Measurements from ENCODE around the gene APBB1IP.
"Not testable (repeated sequence)": the region's sequence is repeated elsewhere in the genome, so short reads cannot be mapped to it uniquely, and the experiment has no call there.

The APBB1IP gene

GRCh38 chr10:26556748-26557640, 118.9 kb downstream of the APBB1IP start:
- no peak for DNase-seq (ENCODE audit: low read depth in 2 of 2)

- no peak for DNase-seq (ENCODE audit: low read depth in 2 of 2)
These were observed 119.5 kb downstream of the APBB1IP start for GRCh38 chr10:26557641-26558014.

DNA sequence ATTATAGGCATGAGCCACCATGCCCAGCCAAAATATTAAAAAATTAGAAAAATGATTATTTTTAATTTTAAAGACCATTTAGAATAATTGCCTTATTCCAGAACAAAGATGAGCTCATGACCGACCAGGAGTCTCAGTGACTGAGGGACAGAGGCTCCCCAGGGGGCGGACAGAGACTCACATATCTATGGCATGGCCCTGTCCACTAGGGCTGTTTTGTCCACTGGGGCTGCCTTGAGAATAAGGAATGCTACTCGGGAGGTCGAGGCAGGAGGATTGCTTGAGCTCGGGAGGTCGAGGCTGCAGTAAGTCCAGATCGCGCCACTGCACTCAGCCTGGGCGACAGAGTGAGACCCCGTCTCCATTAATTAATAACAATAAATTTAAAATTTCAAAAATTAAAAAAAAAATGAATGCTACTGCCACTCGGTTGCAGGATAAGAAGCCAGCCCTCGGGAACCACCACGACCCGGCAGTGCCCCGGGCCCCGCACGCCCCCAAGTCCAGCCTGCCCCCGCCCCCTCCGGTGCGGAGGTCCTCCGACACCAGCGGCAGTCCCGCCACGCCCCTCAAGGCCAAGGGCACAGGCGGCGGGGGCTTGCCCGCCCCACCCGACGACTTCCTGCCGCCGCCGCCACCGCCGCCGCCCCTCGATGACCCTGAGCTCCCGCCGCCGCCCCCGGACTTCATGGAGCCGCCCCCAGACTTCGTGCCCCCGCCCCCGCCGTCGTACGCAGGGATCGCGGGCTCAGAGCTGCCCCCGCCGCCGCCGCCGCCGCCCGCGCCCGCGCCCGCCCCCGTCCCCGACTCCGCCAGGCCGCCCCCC, 128.6 kb downstream of the APBB1IP start:
- DNase-seq (ENCODE audit: low read depth in 2 of 2): no peak

GRCh38 chr10:26567351-26567721, 129.2 kb downstream of the APBB1IP start:
- no peak for DNase-seq (ENCODE audit: low read depth in 2 of 2)

DNA sequence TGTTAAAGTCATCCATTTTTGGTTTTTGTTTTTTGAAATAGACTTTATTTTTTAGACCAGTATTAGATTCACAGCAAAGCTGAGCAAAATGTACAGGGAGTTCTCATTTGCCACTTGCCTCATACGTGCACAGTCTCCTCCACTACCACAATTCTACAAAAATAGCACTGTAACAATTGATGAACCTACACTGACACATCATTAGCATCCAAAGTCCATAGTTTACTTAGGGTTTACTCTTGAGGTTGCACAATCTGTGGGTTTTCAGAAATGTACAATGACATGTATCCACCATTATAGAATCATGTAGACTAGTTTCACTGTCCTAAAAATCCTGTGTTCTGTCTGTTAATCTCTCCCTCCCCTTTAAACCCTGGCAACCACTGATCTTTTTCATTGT, 133.5 kb downstream of the APBB1IP start:
- DNase-seq (ENCODE audit: low read depth in 2 of 2): no peak

DNA sequence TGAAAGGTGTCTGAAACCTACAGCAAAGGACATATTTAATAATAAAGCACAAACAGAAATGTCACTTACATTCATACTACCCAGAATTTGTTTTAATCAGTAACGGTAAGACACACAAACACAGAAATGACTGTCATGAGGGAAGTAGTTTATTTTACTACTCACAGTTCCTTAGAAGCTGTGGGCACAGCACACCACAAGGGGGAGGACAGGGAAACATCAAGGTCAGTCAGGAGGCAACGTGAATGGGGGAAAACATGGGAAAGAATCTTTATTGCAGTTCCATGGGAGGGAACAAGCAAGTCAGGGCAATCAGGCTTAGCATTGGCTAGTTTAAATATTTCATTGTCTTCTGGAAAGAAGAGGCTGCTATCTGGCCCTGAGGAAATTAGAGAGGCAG, 135.5 kb downstream of the APBB1IP start:
- DNase-seq (ENCODE audit: low read depth in 2 of 2): no peak

- DNase-seq (ENCODE audit: low read depth in 2 of 2): no peak
These were observed 136.6 kb downstream of the APBB1IP start for GRCh38 chr10:26574783-26575182.

DNA sequence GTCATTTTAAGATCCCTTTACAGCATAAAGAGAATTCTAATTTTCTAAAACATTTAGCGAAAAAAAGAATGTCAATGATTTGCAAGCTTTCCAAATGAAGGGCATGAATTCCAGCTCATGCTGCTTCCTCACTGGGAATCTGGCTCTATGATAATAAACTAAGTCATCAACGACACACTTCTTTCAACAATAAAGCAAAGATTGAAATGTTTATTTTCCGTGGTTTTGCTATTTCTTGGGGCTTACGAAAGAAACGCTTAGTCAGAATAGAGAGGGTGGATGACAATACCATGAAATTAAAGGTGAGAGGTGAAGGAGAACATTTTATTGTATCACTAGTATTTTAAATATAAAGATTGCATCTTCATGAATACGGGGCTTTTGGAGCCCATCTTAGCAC, 140.2 kb downstream of the APBB1IP start:
- DNase-seq (ENCODE audit: low read depth in 2 of 2): not testable (repeated sequence)

- no peak for DNase-seq (ENCODE audit: low read depth in 2 of 2)
These were observed 141.3 kb downstream of the APBB1IP start for GRCh38 chr10:26579256-26580063.

DNA sequence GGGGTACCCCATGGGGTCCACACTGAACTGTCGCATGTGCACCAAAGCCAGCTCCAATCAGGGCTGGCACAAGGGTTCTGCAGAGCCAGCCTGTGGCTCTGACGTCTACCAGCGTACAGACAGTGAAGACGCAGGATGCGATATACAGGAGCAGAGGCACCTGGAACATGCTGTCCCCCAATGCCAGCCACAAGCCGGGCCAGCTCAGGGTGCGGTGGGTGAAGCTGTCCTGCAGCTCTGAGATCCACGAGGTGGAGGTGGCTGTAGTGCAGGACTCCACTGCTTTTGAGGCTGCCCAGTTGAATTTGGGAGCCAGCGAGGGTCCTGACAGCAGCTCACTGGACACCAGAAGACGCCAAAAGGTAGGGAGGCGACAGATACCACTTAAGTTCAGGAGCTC, 148.1 kb downstream of the APBB1IP start:
- DNase-seq (ENCODE audit: low read depth in 2 of 2): no peak

GRCh38 chr10:26588611-26589010, 150.5 kb downstream of the APBB1IP start:
- no peak for DNase-seq (ENCODE audit: low read depth in 2 of 2)

- DNase-seq (ENCODE audit: low read depth in 2 of 2): not testable (repeated sequence)
These were observed 151.7 kb downstream of the APBB1IP start for GRCh38 chr10:26589813-26590212.

GRCh38 chr10:26593896-26594295, 155.8 kb downstream of the APBB1IP start:
- no peak for DNase-seq (ENCODE audit: low read depth in 2 of 2)

- not testable (repeated sequence) for DNase-seq (ENCODE audit: low read depth in 2 of 2)
These were observed 165.1 kb downstream of the APBB1IP start for GRCh38 chr10:26603283-26603682.

DNA sequence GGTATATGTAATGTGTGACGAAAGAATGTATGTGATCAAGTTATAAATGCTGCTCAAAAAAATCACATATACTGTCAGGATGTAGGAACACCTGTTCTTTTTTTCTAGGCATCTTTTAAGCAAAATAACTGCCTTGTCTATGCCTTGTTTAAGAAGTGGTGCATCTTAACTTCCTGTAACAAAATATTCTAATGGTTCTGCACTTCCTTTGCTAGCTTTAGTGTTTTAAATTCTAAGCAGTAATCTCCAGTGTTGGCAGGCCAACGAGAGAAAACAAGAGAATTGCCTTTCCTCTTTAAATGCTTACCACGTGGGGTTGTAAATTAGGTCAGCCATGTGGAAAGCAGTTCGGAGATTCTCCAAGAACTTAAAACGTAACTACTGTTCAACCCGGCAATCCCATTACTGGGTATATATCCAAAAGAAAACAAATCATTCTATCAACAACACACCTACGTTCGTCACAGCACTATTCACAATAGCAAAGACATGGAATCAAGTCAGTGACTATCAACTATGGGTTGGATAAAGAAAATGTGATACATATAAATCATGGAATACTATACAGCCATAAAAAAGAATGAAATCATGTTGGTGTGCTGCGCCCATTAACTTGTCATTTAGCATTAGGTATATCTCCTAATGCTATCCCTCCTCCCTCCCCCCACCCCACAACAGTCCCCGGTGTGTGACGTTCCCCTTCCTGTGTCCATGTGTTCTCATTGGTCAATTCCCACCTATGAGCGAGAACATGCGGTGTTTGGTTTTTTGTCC, 166.4 kb downstream of the APBB1IP start:
- DNase-seq (ENCODE audit: low read depth in 2 of 2): not testable (repeated sequence)

GRCh38 chr10:26606389-26606877, 168.3 kb downstream of the APBB1IP start:
- DNase-seq (ENCODE audit: low read depth in 2 of 2): not testable (repeated sequence)

DNA sequence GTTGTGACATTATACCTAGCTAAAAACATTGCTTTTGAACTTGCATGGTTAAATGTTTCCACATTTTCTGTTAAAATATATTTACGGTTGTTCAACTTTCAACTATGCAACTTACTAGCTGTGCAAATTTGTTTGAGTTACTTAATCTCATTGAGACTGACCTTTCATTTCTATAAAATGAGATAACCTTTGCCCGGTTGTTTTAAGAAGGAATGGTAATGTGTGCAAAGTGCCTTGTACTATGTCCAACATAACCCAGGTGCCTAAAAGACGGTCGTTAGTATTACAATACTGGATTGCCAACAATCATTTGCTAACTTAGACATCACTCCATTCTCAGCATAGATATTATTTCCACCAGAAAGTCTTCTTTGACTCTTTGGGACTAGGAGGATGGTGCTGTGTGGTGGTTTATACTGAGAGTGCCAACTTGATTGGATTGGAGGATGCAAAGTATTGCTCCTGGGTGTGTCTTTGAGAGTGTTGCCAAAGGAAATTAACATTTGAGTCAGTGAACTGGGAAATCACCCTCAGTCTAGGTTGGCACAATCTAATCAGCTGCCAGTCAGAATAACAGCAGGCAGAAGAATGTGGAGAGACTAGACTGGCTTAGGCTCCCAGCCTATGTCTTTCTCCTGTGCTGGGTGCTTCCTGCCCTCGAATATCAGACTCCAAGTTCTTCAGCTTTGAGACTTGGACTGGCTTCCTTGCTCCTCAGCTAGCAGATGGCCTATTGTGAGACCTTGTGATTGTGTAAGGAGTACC, 174.2 kb downstream of the APBB1IP start:
- DNase-seq (ENCODE audit: low read depth in 2 of 2): no peak

Data from stimulated activated CD4-positive, alpha-beta T cell treated with anti-CD3 and anti-CD28 coated beads, Interleukin-4, amount 100 ng/mL, for 48 hours (primary cell).